HG03280 (cell line): ENCODE measurements around the gene IQCN.

Source experiments
- ATAC-seq: cut with Tn5 transposase; IDR thresholded peaks from one replicate; pipeline ENCODE4 v1.9.1; 2021; ENCODE audit warnings: mild to moderate bottlenecking, moderate library complexity; ENCODE audit not compliant: unreplicated experiment

Gene IQCN

DNA sequence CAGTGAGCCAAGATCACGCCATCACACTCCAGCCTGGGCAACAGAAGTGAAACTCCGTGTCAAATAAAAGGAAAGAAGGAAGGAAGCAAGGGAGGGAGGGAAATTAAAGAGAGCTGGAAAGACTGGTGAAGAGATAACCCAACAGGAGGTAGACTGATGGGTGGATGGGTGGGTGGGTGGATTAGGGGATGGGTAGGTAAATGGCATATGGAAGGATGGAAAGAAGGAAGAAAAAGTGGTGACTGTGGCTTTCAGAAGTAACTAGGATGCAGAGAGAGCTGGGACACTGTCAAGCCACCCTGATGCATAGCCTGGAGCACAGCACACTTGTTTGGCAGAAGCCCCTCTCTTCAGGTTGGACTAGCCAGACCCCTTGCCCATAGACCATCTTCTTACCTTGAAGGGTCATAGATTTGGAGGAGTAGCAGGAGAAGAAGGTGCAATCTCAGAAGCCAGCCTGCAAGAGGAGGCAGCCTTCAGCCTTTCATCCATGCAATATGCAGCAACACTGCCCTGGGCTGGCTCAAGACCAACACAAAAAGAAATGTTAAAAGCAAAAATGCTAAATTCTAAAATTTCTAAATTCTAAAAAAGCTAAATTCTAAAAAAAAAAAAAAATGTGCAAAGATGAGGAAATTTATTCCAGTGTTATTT is 5.1 kb downstream of the IQCN start:
- ATAC-seq, result no peak

- no peak for ATAC-seq
Observed at GRCh38 chr19:18266771-18267686, 7.2 kb downstream of the IQCN start.

- no peak for ATAC-seq
Observed at GRCh38 chr19:18265582-18265981, 8.7 kb downstream of the IQCN start.

DNA sequence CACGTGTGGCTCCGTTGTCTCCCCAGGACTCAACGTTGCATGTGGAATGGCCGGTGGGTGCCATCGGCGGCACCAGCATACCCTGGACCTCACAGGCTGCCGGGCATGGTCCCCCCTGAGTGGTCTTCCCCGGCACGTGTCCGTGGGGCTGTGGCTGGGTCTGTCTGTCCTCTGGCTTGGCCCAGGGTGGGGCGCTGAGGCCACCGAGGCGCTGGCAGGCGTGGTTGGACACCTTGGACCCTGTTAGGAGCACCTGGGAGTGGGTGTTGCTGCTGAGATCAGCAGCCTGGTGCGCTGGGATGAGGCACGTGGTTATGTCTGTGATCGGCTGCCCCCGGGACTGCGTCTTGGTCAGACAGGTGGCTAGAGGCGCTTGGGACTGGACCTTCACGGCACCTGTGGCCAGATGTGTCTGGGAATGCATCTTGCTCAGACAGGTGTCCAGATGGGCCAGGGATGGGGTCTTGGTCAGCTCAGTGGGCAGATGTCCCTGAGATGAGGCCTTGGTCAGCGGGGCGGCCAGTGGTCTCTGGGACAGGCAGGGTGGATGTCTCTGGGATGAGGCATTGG is 9.2 kb downstream of the IQCN start:
- no peak for ATAC-seq

DNA sequence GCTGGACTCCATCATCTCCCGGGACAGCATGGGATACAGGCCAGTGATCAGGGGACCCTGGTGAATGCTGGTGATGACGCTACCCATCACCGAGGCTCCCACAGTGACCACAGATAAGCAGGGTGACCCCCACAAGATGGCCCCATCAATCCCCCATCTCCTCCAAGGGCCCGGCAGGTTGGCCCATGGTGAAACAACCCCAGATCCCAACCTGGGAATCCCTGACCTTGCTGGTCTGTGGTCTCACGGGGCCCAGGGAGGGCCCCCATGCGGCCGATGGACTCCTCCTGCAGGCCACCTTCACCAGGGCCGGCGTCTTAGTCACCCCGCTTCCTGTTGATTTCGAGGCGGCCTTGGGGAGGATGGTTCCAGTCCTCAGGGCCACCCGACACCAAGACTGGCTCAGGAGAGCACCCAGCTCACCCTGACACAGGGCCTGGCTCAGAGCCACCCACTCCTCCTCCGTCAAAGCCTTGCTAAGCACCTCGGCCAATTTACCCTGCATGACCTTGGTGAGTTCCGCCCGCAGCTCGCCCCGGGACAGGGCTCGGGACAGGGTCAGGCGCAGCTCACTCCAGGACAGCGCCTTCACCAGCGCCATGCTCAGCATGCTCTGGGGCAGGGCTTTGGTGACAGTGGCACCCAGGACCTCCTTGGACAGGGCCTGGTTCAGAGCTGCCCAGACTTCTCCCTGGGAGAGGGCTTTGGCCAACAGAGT is 10.0 kb downstream of the IQCN start:
- ATAC-seq, result no peak

- ATAC-seq, result no peak
Observed at GRCh38 chr19:18263324-18264136, 10.7 kb downstream of the IQCN start.

DNA sequence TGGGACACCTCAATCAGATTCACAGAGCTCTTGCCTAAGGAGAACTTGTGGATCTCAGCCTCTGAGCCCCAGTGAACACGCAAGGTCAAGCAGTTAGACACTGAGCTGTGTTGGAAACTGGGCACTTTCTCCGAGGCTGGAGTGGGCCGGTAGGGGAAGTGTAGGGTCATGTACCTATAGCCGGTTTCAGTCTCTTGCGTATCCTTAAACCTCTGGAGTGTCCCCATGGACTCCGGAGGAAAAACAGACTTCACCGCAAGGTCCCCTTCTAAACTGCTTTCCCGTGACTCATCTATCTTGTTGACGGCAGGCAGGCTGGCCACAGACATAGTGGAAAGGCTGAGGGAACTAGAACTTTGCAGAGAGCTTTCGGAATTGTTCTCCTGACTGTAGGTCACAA is 11.3 kb downstream of the IQCN start:
- no peak for ATAC-seq

DNA sequence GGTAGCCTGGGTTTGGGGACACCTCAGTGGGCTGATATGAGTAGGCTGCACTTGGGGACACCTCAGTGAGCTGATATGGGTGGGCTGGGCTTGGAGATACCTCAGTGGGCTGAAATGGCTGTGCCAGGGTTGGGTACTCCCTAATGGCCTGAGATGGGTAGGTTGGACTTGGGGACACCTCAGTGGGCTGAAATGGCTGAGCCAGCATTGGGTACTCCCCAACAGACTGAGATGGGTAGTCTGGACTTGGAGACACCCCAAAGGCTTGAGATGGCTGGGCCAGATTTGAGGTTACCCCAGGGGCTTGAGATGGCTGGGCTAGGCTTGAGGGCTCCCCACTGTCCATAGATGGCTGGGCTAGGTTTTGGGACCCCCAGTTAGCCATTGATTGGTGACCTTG is 12.1 kb downstream of the IQCN start:
- no peak for ATAC-seq

- ATAC-seq, result no peak
Observed at GRCh38 chr19:18261474-18261873, 12.8 kb downstream of the IQCN start.

- ATAC-seq, result no peak
Observed at GRCh38 chr19:18259893-18260292, 14.4 kb downstream of the IQCN start.

GRCh38 chr19:18257503-18258470 is 16.5 kb downstream of the IQCN start:
- ATAC-seq, result no peak

- ATAC-seq, result no peak
Observed at GRCh38 chr19:18254546-18255503, 19.4 kb downstream of the IQCN start.

DNA sequence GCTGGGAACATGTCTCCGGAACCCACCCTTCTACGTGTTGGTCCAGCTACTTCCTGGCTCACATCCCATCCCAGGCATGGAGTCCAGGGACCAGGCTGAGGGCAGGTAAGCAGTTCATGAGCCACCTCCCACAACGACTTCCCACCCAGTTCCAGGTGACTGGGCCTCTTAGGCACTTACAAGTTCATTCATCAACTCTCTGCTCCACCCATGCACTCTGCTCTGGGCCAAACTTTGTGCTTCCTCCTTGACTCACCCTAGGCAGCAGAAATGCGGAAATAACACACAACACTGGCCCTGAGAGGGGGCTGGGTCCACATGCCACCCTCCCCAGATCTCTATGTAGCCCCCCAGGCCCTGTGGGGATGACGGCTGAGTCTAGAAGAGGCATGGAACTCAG is 20.5 kb downstream of the IQCN start:
- no peak for ATAC-seq

GRCh38 chr19:18253130-18253529 is 21.1 kb downstream of the IQCN start:
- no peak for ATAC-seq

DNA sequence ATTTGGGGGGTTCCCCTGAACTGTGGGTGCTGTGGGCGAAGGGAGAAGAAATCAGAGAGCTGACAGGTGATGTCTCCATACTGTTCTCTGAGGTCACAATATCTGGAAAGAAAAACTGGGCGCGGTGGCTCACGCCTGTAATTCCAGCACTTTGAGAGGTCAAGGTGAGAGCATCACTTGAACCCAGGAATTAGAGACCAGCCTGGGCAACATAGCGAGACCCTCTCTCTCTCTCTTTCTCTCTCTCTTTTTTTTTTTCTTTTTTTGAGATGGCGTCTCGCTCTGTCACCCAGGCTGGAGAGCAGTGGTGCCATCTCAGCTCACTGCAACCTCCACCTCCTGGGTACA is 21.9 kb downstream of the IQCN start:
- no peak for ATAC-seq

- no peak for ATAC-seq
Observed at GRCh38 chr19:18251587-18252369, 22.5 kb downstream of the IQCN start.

DNA sequence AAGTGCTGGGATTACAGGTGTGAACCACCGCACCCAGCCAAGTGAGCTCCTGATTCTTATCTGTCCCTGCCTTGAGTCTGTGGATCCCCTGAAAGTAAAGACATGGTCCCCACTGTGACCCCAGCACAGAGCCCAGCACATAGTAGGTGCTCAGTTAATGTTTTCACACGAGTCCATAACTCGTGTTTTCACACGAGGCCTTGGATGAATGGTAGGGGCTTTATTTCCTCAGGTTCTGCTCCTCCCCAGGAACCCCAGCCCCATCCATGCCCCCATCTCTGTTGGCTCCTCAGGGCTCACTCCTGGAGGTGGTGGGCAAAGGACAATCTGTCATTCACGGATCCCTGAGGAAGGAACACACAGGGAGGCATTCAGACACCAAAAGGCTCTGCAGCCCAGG is 24.4 kb downstream of the IQCN start:
- ATAC-seq, result no peak

DNA sequence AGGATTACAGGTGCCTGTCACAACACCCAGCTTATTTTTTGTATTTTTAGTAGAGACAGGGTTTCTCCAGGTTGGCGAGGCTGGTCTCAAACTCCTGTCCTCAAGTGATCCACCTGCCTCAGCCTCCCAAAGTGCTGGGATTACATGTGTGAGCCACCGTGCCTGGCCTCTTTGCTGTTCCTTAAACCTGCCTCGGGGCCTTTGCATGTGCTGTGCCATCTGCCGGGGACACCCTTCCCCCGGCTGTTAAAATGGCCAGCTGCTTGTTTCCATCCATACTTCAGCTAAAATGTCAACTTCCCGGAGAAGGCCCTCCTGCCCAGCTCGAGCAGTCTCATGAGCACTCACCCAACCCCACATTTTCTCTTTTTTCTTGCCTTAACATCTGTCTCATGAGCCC is 29.0 kb downstream of the IQCN start:
- no peak for ATAC-seq
